CD4-positive, alpha-beta T cell (primary cell): Measurements from ENCODE around the gene TBC1D22A. TPM values are rescaled to one million over a fixed set of nuclear protein-coding genes. Genes with fewer than 3 reads are reported as not detected.
A peak's percentile ranks its signal among the peaks of the same experiment; 100 is the strongest.

Experiments
- ATAC-seq: fragments of 200-7000 bp; cut with Tn5 transposase; one replicate; pipeline ENCODE4 v1.10.0; 2022; ENCODE audit warnings: mild to moderate bottlenecking; ENCODE audit not compliant: poor library complexity
- CTCF ChIA-PET: fragments of 350-600 bp; sonication (Branson Sonifier 250); formaldehyde crosslinking; loops from one replicate; lab custom pipeline; 2021; ENCODE audit warnings: antibody characterized with exemption, inconsistent platforms; lab: Charles Lee
- POLR2A ChIA-PET: fragments of 350-600 bp; sonication (Branson Sonifier 250); formaldehyde crosslinking; loops from one replicate; lab custom pipeline; 2021; ENCODE audit warnings: antibody characterized with exemption, inconsistent platforms; lab: Charles Lee
- DNase-seq, 14 experiments: peaks; one replicate each; pipeline ENCODE4 v3.0.0-alpha.2; 2013 to 2020; ENCODE audit warnings: mixed read lengths in 2 of 14
- H3K27ac ChIP-seq, 2 donors: one replicate each; pipeline versions ENCODE4 v1.5.1 to v1.7.0; 2013; ENCODE audit warnings: low read length in 2 of 2, low read depth in 1 of 2, mild to moderate bottlenecking in 1 of 2
- H3K27me3 ChIP-seq, 2 experiments: 1 replicate in 1 of 2; 2 replicates in 1 of 2; pipeline versions ENCODE4 v1.6.1 to v1.7.0; 2013; ENCODE audit warnings: low read length in 2 of 2, control low read depth in 1 of 2, mild to moderate bottlenecking in 1 of 2, moderate library complexity in 1 of 2; ENCODE audit not compliant: insufficient read depth in 2 of 2, control insufficient read depth in 1 of 2
- H3K36me3 ChIP-seq: one replicate; pipeline ENCODE4 v1.6.1; 2013; ENCODE audit warnings: low read length, control low read depth; ENCODE audit not compliant: insufficient read depth
- H3K4me1 ChIP-seq: one replicate; pipeline ENCODE4 v1.6.1; 2013; ENCODE audit warnings: low read length, control low read depth; ENCODE audit not compliant: insufficient read depth
- H3K4me3 ChIP-seq: one replicate; pipeline ENCODE4 v1.5.1; 2013; ENCODE audit warnings: mild to moderate bottlenecking, low read length, moderate library complexity
- H3K9me3 ChIP-seq, 2 experiments: 1 replicate in 1 of 2; 2 replicates in 1 of 2; pipeline versions ENCODE4 v1.6.1 to v1.7.0; 2013; ENCODE audit warnings: low read length in 2 of 2, mild to moderate bottlenecking in 2 of 2, control low read depth in 1 of 2, moderate library complexity in 1 of 2; ENCODE audit not compliant: control insufficient read depth in 1 of 2, insufficient read depth in 1 of 2
- H3K27ac Mint-ChIP-seq: one replicate; pipeline ENCODE4 v1.8.0; 2020; ENCODE audit warnings: mixed read lengths
- H3K27me3 Mint-ChIP-seq: one replicate; pipeline ENCODE4 v1.8.0; 2021; ENCODE audit warnings: mixed read lengths
- H3K36me3 Mint-ChIP-seq: one replicate; pipeline ENCODE4 v1.8.0; 2021; ENCODE audit warnings: low read depth, mixed read lengths
- H3K4me1 Mint-ChIP-seq: one replicate; pipeline ENCODE4 v1.8.0; 2021; ENCODE audit warnings: low read depth, mixed read lengths
- H3K4me3 Mint-ChIP-seq: one replicate; pipeline ENCODE4 v1.8.0; 2020; ENCODE audit warnings: mild to moderate bottlenecking, mixed read lengths
- H3K9me3 Mint-ChIP-seq: one replicate; pipeline ENCODE4 v1.8.0; 2020; ENCODE audit warnings: mixed read lengths
- intact Hi-C, 2 experiments: fragments of 100-400 bp; cut with DNase I in 1 of 2; cut with micrococcal nuclease in 1 of 2; formaldehyde crosslinking; loops; one replicate each; pipeline versions ENCODE4 v1.15.1 to v1.9.0; 2023 to 2025; cut with DNase I, micrococcal nuclease
- total RNA-seq, 174 experiments: library from RNA in 2 of 174; stranded (reverse) in 2 of 174; gene quantifications; one replicate each; pipeline ENCODE4 v1.2.3 and lab custom pipeline; 2021 to 2026
- TF ChIP-seq, protein P1 (sequence below): fragments of 200-600 bp; IDR thresholded peaks from one replicate; pipeline ENCODE4 v1.8.0; 2022; ENCODE audit warnings: antibody characterized with exemption, mild to moderate bottlenecking

The TBC1D22A gene
- total RNA-seq, 2 experiments from 2014 or later = 27.1 to 31.7 TPM

GRCh38 chr22:46750863-46751443 is 11.5 kb upstream of the TBC1D22A start:
- H3K27me3 ChIP-seq = no peaks in the 10 kb centered on the region
- POLR2A ChIA-PET = interaction anchor here (1.5 to 3.1 kb wide), 4 partner anchors 7 to 15 kb away, joined by 5 to 33 read pairs (median 16); partner anchors contain the start of gene TBC1D22A
- ATAC-seq (no peak), DNase-seq (no peak)
- H3K27ac Mint-ChIP-seq = peak overlapping the region; percentile 96
- no peak overlapping the region for H3K4me3 ChIP-seq
- no peaks in the 10 kb centered on the region for H3K36me3 Mint-ChIP-seq
- peaks cover 38% of the 10 kb centered on the region for H3K4me1 Mint-ChIP-seq
- H3K36me3 ChIP-seq = no peaks in the 10 kb centered on the region
- H3K27me3 Mint-ChIP-seq = no peaks in the 10 kb centered on the region
- H3K9me3 ChIP-seq = peaks cover 3 to 7% of the 10 kb centered on the region in 2 experiments
- H3K4me3 Mint-ChIP-seq = no peak overlapping the region
- CTCF ChIA-PET = interaction anchor here (2.6 kb wide), 1 partner anchor 8 kb away, joined by 17 read pairs; no protein-coding TSS in a partner anchor
- intact Hi-C loops = no loop called here
- peak overlapping the region; percentile 29 to 91 for H3K27ac ChIP-seq
- TF ChIP-seq, protein P1, sequence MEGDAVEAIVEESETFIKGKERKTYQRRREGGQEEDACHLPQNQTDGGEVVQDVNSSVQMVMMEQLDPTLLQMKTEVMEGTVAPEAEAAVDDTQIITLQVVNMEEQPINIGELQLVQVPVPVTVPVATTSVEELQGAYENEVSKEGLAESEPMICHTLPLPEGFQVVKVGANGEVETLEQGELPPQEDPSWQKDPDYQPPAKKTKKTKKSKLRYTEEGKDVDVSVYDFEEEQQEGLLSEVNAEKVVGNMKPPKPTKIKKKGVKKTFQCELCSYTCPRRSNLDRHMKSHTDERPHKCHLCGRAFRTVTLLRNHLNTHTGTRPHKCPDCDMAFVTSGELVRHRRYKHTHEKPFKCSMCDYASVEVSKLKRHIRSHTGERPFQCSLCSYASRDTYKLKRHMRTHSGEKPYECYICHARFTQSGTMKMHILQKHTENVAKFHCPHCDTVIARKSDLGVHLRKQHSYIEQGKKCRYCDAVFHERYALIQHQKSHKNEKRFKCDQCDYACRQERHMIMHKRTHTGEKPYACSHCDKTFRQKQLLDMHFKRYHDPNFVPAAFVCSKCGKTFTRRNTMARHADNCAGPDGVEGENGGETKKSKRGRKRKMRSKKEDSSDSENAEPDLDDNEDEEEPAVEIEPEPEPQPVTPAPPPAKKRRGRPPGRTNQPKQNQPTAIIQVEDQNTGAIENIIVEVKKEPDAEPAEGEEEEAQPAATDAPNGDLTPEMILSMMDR = no peak
- H3K4me1 ChIP-seq = peaks cover 56% of the 10 kb centered on the region
- no peaks in the 10 kb centered on the region for H3K9me3 Mint-ChIP-seq

DNA sequence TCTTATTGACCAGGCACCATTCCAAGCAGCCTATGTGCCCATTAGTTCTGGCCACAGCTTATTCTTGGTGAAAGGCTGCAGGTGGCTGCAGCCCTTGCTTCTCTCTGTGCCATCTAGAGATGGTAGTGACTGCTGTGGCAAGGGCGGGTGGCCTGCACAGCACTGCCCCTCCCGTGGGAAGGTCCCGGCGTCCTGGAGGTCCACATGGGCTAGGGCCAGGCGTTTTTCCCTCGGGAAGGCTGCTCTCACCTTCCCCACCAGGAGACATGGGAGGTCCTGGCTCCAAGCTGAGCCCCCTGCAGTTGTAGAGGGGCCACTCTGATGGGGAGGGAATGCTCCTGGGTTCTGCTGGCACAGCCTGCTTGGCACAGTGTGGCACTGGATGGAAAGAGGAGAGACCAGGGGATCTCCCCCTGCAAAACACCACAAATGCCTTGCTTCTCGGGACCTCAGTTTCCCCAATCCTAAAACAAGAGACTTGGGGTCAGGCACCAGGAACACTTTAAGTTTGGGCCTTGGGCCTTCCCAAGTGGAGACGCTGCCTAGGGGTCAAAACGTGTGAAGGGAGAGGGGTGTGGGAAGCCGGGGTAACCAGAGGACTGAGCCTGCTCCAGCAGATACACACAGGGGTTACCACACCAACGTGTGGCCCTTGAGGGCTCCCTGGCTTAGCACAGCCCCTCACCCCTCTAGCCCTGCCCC is 10.0 kb upstream of the TBC1D22A start:
- Histone ChIP-seq H3K27ac (no peak overlapping the region), H3K27me3 (no peaks in the 10 kb centered on the region), H3K36me3 (no peaks in the 10 kb centered on the region), H3K9me3 (peaks cover 10% of the 10 kb centered on the region in 2 experiments), H3K4me3 (no peak overlapping the region), H3K4me1 (peaks cover 59% of the 10 kb centered on the region)
- ChIA-PET CTCF (no interaction called here), POLR2A (no interaction called here)
- Mint-ChIP-seq H3K27me3 (no peaks in the 10 kb centered on the region), H3K4me1 (peaks cover 38% of the 10 kb centered on the region), H3K4me3 (no peak overlapping the region), H3K27ac (no peak overlapping the region), H3K36me3 (no peaks in the 10 kb centered on the region), H3K9me3 (peaks cover 5% of the 10 kb centered on the region)
- ATAC-seq = no peak
- no peak for DNase-seq
- intact Hi-C loops = no loop called here
- TF ChIP-seq, protein P1 = no peak

DNA sequence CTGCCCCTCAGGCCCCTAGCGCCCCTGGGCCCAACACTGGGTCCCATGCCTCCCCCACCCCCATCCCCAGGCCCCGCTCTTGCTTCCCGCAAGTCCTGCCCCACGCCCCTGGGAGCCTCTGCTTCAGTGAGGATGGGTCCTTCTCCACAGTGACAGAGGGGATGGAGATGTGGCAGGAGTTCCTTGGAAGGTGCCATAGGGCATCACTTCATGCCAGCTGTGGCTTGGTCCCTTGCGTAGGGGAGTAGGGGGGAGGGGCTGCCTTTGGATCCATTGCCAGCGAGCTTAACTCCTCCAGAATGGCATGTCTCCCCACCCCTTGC is 9.5 kb upstream of the TBC1D22A start:
- ATAC-seq = no peak
- Histone ChIP-seq H3K4me1 (peaks cover 57% of the 10 kb centered on the region), H3K27ac (no peak overlapping the region)

More for the DNA sequence above, 9.5 kb upstream of the TBC1D22A start:
- Histone ChIP-seq H3K36me3 (no peaks in the 10 kb centered on the region), H3K9me3 (peaks cover 10% of the 10 kb centered on the region in 2 experiments), H3K27me3 (no peaks in the 10 kb centered on the region), H3K4me3 (no peak overlapping the region)
- ChIA-PET POLR2A (no interaction called here), CTCF (no interaction called here)
- no peak overlapping the region for H3K27ac Mint-ChIP-seq
- H3K36me3 Mint-ChIP-seq = no peaks in the 10 kb centered on the region
- DNase-seq = peak in 1 of 14 experiments; percentile 14
- peaks cover 38% of the 10 kb centered on the region for H3K4me1 Mint-ChIP-seq
- no peaks in the 10 kb centered on the region for H3K27me3 Mint-ChIP-seq
- intact Hi-C loops = no loop called here
- TF ChIP-seq, protein P1 = no peak
- H3K9me3 Mint-ChIP-seq = peaks cover 5% of the 10 kb centered on the region
- H3K4me3 Mint-ChIP-seq = no peak overlapping the region
